HG03457 (cell line): Measurements from ENCODE around the gene RPTOR.

Experiments used
- ATAC-seq: cut with Tn5 transposase; IDR thresholded peaks from one replicate; pipeline ENCODE4 v1.9.1; 2021; ENCODE audit warnings: moderate number of reproducible peaks; ENCODE audit not compliant: unreplicated experiment

RPTOR gene

DNA sequence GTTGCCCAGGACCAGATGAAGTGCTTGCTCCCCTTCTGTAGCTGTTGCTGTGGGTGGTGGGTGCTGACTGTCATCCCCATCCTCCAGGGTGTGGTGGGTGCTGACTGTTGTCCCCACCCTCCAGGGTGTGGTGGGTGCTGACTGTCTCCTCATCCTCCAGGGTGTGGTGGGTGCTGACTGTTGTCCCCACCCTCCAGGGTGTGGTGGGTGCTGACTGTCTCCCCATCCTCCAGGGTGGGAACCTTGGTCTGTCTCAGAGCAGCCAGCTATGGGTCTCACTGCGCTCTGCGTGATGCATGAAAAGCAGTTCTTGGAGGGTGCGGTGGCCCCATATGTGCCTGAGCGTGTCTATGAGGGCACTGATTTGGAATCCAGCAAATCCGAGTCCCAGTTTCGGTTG lies 163.8 kb downstream of the RPTOR start:
- ATAC-seq: no peak

DNA sequence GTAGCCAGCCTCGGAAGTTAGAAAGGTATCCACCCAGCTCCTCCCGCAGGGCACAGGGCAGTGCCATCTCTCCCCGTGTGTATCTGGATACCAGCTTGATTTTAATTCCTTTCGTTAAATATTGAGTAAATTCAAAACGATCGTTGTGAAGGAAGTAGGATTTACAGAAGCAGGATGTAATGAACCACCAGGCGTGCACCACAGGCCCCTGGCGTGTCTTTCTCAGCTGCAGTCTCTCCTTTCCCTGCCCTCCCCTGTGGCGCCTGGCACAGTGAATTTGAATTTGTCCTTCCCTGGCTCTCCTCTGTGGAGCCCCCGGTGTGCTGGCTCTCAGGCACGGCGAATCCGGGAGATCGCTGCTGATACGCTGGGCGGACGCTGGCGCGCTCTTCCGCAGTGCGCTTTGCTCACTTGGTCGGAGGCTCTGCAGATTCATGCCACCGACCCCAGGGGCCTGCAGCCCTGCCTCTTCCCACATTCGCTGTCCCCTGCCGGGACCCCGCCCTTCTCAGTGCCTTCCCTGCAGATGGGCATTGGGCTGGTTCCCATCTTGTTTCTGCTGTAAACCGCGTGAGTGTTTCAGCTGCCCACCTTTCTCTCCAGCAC lies 164.6 kb downstream of the RPTOR start:
- no peak for ATAC-seq

DNA sequence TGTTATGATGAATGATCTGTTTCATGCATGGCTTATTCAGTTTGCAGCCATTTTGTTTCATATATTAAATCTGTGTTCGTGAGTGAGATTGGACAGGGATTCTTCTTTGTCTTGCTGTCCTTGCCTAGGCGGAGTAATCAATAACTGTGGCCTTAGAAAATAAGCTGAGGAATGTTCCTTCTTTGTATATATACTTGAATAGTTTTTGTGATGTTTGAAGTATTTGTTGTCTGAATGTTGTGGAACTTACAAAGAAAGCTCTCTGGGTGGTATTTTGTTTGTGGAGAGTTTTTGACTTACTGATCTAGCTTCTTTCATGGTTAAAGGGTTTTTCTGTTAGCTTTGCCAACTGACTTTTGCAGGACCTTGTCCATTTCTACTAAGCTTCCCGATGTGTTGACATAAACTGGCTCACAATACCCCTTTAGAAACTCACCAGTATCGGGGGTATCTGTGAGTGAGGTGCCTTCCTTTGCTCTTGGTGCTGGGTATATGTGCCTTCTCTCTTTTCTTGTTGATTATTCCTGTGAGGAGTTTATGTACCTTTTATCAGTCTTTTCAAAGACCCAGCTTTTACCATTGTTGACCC lies 166.2 kb downstream of the RPTOR start:
- no peak for ATAC-seq

DNA sequence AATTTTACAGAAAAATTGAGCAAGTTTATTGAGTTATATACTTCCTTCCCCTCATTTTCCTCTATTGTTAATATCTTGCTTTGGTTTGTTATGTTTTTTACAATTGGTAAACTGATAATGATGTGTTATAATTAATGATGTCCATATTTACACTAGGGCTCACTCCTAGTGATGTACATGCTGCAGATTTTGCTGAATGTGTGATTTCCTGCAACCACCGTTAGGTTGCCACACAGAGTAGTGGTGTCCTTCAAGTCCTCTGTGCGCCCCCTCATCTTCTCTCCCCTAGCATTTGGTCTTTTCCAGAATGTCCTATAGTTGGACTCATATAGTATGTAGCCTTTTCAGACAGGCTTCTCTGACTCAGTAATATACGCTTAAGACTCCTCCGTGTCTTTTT lies 167.5 kb downstream of the RPTOR start:
- ATAC-seq: no peak

DNA sequence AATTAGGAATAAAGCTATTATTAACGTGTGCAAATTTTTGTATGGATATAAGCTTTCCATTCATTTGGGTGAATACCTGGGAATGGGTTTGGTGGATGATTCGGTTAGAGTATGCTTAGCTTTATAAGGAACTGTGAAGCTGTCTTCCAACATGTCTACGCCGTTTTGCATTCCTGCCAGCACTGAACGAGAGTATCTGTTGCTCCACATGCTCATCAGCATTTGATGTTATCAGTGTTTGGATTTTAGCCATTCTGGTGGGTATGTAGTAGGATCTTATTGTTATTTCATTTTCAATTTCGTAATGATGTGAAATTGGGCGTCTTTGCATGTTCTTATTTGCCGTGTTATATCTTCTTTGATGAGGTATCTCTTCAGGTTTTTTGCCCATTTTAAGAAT lies 168.0 kb downstream of the RPTOR start:
- ATAC-seq: no peak

DNA sequence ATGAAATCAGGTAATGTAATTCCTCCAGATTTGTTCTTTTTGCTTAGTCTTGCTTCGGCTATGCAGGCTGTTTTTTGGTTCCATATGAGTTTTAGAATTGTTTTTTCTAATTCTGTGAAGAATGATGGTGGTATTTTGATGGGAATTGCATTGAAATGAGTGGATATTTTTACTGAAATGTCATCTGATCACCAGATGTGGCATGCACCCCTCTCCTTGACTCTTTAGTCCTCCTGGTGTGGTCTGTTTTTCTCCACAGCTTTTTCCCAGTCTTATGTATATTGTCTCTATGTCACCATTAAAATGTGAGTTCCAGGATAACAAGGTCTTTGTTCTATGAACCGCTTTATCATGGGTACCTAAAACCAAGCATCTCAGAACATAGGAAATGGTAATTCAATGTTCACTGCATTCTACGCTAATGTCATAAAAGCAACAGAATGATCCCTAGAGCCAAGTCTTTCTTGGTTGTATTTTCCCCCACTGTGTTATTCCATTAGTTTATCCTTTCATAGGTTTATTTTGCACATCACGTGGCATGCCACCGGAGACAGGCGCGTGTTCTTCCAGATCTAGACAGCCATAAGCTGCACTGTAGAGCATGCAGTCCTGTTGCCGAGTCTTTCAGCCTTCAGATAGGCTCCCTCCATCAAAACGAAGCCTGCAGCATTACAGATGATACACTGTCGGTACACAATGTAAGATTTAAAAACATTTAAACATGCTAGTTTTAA lies 172.5 kb downstream of the RPTOR start:
- no peak for ATAC-seq

DNA sequence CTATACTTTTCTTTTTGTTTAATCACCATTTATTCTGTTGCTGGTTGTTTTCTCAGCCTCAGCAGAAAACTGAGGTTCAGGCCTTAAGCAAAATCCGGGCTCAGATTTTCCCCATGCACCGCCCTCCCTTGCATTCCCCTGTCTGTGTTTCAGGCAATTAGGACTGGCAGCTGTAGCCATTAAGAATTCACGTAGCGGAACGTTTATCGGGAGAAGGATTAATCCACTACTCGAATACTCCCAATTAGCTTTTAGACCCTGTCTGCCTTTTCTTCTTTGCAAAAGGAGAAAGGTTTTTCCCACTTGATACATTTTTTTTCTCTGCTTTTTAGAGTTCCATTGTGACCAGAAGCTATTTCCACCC lies 173.1 kb downstream of the RPTOR start:
- ATAC-seq: no peak

DNA sequence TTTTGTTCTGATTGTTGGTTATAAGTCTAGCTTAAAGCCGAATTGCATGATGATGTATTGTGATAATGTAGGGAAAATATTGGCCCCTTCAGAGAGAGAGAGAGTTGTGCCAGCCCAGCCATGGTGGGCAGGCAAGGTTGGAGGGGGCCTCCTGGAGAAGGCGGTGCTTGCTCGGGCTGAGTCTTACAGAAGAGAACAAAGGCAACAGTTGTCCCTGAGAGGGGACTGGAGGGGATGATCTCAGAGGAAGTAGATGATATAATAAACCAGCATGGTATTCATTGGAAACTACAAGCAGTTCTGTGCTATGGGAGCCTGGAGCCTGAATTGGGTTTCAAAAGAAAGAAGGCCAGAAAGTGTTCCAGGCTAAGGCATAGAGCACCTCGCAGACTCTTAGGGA lies 173.8 kb downstream of the RPTOR start:
- ATAC-seq: no peak

DNA sequence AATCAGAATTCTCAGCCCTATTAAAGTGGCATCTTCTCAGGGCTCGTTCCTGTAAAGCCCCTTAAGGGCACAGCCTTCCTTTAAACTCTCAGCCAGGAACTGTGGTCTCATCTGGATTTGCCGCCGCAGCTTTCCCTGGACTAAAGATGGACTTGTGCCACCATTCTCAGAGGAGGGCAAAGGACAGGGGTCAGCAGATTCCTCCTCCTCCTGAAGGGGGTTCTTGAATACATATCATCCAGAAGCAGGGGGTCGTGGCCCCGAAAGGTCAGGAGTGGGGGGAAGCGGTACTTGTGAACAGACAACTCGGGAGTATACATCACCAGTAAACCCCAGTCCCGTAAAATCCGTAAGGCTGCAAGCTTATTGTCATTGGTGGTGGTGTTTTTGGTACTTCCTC lies 174.8 kb downstream of the RPTOR start:
- no peak for ATAC-seq

DNA sequence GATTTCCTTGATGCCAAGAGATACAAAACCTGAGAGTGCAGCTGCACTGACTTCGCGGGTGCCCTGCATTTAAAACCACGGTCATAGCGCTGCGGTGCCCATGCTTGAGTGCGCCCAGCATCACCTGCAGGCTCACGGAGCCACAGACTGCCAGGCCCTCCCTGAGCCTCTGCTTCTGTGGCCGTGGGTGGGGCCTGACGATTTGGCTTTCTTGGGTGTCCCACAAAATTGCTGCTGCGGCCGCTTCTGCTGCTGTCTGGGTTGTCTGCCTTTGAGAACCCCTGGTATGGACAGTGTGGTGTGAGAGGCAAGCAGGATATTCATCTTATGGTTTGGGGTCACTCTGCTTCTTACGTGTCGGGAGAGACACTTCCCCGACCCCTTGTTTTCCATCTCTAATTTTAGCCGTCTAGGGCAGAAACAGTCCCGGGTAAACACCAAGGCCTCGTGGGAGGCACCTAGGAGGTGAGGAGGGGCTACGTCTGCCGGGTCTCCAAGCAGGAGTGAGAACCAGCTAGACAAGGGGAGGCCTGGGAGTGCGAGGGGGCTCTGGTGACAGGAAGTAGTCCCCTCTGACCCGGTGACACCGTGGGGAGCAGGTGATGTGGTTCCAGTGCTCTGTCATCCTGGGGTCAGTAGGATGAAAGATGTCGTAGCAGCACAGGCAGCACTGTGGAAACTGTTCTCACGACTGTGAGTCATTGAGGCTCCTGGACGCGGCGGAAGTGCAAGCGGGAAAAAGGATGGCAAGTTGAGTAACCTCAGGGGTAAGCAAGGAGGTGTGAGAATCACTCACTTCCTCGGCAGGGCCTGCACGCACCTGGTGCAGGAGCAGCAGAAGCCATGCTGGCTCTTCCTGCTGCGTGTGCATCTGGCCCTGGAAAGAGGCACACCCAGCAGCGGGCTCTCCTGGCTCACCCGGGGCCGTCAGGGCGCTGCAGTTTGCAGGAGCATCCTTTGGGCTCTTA lies 176.3 kb downstream of the RPTOR start:
- ATAC-seq: no peak

DNA sequence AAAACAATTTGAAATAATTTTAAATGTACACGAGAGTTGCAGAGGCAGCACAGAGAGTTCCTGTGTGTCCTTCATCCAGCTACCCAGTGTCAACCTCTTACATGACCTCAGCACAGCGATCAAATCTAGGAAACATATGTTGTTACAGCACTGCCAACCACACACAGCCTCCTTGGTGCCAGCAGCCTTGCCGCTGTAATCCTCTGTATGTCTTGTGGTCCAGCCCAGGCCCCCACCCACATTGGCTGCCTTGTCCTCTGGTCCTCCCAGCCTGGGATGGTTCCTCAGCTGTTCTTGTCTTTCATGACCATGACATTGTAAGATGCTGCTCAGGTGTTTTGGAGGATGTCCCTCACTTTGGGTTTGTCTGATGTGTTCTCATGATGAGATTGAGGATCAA lies 178.0 kb downstream of the RPTOR start:
- no peak for ATAC-seq

DNA sequence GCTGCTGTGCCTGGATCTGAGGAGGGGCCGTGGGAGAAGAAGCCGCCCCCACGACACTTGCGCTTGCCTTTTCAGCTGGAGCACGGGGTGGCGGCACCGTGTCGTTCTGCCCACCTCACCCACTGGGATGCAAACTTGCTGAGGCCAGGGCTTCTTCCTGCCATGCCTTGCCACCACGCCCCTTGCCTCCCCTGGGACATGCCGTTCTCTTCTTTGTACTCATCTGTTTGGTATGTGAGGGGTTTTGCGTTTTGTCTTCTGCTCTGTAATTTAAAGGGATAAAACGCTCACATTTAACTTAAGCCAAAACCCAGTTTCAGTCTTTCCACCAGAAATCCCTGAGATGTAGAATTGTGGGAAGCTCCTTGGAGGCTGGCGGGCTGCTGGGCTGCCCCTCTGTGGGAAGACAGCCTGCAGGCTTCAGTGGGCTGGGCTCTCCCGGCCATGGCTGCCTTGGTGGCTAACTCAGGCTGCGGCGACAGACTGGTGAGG lies 180.2 kb downstream of the RPTOR start:
- ATAC-seq: no peak

DNA sequence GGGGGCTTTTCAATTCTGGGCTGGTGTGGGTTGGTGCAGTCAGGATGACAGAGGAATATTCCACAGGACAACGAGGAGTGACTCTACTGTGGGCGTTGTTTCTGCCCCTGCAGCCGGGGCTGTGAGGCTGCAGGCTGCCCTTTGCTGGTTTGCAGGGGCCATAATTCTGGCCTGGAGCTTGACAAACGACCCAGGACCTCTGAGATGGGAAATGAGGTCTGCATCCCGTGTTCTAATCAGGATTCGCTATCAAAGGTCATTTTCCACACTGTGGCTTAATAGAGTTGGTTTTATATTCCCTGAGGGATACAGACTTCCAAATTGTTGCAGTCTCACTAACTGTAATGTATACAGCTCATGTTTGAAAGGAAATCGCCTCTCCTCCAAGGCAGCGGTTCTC lies 180.9 kb downstream of the RPTOR start:
- ATAC-seq: no peak

DNA sequence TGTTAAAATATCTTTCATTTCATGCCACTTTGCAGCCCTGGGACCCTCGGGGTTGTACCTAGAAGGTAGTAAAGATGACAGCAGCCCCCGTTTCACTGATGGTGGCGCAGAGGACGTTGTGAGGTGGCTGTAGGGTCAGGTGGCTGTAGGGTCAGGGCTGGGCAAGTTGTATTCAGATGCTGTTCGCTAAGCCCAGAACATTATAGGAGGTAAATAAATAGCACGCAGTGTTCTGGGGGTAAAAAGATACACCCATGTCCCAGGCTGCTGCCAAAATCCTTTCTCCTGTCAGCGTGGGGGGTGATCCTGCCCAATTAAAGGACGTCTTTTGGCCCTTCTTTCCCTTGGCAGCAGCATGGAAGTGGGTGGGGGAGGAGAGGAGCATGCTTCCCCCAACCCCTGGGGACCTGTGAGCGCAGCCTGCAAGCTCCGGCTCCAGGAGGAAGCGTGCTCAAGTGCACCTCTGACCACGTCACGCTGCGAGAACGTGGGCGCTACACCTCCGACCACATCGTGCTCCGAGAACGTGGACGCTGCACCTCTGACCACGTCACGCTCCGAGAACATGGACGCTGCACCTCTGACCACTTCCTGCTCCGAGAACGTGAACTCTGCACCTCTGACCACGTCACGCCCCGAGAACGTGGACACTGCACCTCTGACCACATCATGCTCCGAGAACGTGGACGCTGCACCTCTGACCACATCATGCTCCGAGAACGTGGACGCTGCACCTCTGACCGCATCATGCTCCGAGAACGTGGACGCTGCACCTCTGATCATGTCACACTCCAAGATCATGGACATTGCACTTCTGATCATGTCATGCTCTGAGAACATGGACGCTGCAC lies 182.1 kb downstream of the RPTOR start:
- ATAC-seq: no peak

DNA sequence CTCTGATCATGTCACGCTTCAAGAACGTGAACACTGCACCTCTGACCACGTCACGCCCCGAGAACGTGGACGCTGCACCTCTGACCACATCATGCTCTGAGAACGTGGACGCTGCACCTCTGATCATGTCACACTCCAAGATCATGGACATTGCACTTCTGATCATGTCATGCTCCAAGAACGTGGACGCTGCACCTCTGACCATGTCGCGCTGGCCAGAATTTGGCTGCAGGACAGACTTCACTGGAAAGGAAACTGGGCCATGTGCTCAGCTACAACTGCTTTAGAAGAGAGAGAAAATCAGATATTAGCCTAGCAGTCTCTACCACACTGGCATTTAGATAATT lies 182.7 kb downstream of the RPTOR start:
- no peak for ATAC-seq

DNA sequence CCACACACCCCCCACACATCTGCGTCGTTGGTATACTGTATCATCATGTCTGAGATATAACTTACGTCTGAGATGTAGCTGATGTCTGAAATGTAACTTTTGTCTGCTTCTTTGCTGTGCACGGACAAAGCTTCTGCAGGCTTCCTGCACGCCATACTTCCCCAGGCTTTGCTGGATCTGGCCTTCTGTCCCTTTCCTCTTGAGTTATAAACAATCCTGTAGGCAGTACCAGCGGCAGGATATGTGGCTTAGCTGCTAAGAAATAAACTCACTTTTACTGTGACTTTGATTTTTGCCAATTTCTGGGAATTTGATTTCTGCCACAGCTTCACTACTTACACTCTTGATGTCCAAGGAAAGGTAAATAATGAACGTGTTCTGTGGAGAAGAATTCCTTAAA lies 184.4 kb downstream of the RPTOR start:
- no peak for ATAC-seq

DNA sequence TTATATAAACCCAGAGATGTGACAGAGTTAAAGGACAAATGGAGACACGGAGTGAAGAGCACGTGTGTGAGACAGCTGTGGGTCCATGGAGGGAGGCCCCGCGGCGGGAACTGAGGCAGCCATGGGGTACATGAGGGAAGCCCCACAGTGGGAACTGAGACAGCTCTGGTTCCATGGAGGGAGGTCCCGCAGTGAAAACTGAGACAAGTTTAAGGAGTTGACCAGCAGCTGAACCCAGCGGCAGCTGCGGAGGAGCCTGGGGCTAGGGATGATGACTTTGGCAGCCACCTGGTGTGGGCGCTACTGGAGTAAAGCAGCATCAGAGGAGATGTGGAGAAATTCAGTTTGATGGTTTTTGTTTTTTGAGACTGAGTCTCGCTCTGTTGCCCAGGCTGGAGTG lies 185.1 kb downstream of the RPTOR start:
- no peak for ATAC-seq

DNA sequence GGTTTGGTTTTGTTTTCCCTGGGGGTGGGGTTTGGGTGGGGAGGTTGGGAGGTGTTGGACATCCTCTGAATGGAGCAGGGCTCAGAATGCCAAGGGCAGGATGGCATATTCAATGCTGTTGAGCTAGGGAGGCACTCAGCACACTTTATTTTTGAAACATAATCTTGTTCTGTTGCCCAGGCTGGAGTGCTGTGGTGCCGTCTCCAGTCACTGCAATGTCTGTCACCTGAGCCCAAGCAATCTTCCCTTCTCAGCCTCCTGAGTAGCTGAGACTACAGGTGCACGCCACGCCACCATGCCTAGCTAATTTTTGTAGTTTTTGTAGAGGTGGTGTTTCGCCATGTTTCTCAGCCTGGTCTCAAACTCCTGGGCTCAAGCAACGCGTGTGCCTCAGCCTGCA lies 186.1 kb downstream of the RPTOR start:
- no peak for ATAC-seq

DNA sequence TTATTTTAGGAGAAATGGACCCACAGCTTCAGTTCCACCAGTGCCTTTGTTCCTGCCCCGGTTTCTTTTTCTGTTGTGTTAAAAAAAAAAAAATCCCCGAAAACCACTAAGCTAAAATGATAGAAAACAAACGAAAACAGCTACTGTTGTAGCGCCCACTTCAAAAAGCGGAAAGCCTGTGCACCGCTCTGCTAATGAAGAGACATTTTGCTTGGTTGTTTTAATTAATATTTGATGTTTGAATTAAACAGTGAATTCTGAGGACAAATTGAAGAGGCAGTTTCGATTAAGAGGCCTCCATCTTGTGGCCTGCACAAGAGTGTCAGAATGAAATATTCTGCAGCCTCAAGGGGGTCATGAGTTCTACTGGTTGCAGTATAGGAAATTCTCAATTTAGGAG lies 186.7 kb downstream of the RPTOR start:
- no peak for ATAC-seq

DNA sequence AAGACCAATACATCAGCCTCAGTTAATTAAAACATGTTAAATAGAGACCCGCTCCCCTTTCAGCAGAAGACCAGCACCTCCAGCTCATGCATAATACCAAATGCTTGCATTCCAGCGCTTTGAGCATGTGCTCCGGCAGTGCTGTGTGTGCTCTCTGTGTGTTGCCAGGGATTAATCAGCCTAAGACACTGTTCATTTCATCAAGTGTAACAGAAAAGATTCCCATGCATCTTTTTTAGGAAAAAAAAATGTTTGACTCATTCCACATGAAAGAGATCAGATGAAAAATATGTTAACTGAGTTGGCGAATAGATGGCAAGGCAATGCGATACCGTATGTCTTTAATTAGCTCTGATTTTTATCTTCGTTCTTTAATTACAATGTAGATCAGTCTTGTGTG lies 187.6 kb downstream of the RPTOR start:
- ATAC-seq: no peak
